NK-92 treated with Interleukin-12 subunit alpha and Interleukin-12 subunit beta, amount 100 ng/mL, for 24 hours (cell line): ENCODE results near the gene AFAP1.

Experiments used
- DNase-seq: peaks from one replicate; lab custom pipeline; 2025; lab: John Stamatoyannopoulos, UW

Gene AFAP1

DNA sequence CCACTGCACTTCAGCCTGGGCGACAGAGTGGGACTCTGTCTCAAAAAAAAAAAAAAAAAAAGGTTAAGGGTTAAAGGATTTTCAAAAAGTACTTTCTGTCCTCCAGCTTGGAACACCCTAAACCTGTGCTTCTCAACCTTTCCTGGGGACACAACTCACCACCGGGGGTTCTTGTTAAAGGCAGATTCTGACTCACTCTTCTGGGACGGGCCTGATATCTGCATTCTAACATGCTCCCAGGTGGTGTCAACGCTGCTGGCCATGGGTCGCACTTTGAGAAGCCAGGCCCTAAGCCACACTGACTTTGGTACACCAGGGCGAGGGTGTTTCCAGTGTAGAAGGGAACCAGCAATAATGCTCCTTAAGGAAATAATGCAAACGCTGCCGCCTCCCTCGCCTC, 46.1 kb downstream of the AFAP1 start:
- DNase-seq, result no peak

DNA sequence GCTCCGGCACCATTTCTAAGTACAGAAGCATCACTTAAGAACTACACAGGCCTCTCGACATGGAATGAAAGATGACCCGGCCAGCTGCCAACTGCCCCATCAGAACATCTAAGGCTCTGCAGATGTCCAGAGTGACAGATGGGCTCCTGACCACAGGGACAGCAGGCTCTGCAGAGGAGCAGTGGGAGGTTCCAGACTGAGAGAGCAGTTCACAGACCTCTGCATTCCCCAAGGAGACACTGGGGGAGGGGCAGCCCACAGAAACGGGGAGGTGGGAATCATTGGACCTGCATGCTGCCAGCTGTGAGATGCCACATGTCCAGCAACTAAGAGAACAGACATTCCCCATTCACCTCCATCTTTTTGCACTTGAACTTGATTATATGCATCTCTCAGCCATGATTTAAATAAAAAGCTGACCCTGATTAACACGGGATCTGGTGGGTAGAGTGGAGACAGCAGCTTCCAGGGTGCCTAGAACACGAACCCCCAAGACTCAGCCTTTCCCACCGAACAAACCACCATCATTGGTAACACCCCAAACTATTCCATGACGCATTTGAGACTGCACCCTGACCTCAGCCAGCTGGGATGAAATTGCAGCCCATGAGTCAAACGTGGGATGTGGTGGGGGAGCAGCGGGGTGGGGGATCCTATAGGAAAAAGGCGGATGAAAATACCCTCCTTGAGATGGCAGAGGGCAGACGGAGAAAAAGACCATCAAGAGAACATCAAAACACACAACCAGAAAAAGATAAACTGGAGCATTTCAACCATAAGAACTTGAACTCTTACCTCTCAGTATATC, 47.2 kb downstream of the AFAP1 start:
- DNase-seq, result no peak

DNA sequence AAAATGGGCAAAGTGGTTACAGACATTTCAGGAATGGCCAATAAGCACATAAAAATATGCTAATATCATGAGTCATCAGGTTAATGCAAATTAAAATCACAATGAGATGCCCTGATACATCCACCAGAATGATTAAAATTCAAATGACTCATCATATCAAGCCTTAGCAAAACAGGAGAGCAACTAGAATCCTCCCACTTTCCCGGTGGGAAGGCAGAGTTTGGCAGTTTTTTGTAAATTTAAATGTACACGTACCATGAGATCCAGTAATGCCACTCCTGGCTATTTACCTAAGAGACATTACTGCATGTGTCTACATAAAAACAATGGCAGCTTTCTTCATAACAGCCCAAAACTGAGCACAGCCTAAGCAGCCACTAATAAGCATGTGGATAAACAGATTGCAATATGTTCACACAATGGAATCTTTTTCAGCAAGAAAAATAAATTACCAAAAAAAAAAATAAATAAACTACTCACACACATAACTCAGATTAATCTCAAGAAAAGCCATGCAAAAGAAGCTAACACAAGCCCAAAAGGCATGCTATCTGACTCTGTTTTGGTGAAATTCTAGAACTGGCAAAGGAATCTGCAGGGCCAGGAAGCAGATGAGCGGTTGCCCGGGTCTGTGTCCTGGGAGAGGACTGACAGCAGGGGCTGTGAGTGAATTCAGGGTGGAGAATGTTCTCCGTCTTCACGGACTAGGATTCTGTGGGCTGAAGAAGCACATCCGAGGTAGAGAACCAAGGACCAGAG, 48.8 kb downstream of the AFAP1 start:
- no peak for DNase-seq

DNA sequence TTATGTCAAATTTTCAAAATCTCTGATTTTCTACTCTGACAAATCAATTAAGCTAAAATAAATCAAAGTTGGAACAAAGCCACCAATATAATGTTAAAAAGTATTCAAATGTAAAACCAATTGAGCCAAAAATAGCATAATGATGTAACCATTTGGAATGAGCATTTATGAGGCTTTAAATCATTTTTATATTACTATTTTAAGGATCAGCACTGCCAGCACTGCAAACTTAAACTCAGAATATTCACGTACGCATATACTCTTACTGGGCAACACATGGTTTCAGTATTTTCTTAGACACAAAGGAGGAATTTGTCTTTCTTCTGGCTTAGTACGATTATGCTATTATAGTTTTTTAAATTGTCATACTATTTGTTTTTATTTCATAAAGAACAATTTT, 52.2 kb downstream of the AFAP1 start:
- DNase-seq, result no peak

DNA sequence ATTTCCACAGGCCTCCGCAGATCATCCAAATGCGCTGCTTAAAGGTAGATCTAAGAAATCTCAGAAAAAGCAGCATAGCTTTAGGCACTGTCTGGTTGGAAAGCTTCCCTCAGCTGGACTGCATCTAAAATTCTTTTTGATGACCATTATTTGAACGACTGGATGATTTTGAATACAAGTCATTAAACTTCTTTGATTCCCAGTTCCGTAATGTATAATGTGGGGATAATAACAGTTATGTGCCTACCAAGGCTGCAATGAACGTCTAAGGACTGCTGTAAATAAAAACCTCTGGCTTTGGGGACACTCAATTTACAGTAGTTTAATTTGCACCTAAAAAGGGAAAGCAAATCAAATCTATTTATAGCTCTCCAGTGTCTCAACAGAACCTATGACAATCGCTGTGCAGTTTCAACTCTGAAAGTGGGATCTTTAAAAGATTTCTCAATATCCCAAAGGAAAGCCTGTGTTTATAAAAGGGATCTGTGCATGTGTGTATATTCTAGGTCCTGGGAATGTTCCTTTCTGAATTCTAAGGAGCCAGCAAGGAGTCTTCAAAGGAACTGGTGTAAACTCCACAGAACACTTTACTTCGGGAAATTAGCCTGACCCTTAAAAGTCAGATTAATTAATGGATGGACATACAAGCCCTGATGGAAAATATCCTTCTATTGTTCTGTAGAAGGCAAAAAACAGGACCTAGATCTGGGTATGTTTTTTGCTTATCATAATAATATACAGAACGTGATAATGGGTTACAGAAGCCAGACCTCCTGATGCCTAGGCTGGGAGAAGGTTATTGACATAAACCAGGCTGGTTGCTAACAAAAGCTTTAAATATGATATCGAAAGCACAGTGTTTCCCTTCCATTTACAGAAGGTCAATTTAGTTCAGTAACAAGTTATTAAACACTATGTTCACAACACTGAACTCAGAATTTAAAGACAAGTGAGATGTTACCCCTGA, 53.4 kb downstream of the AFAP1 start:
- no peak for DNase-seq

GRCh38 chr4:7885216-7886006, 54.2 kb downstream of the AFAP1 start:
- no peak for DNase-seq

DNA sequence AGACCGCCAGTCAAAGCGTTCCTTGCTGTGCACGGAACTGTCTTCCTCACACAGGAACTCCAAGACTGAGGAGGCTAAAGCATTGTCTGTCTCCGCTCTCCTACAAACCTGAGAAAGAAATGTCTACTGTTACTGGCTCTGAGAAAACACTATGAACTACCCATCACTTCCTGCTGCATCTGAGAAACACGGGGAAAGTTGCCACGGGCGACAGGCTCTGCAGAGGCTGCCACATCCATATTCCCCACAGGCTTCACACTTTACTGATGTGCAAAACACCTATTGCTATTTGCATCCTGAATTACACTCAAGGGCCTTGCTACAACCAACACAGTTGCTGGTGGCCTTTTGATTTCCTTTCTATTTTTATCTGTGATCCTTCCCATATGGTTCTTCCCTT, 59.0 kb downstream of the AFAP1 start:
- DNase-seq, result no peak

GRCh38 chr4:7879127-7879526, 60.5 kb downstream of the AFAP1 start:
- no peak for DNase-seq

DNA sequence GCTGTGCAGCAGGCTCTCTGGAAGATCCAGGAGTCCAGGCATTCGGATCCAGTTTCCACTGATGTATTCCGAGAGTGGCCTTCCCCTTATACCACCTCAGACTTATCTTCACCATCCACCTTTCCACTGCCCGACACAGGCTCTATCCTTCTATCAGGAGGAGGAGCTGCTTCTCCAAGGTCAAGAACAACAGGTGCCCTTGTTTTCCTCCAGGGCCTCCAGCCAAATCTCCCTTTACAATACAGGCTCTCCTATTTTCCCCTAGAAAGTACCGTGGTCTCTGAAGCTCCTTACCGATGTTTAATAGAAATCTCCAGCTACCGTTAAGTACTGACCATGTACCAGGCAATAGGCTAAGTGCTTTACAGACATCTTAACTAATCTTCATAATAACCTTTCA, 61.3 kb downstream of the AFAP1 start:
- no peak for DNase-seq

DNA sequence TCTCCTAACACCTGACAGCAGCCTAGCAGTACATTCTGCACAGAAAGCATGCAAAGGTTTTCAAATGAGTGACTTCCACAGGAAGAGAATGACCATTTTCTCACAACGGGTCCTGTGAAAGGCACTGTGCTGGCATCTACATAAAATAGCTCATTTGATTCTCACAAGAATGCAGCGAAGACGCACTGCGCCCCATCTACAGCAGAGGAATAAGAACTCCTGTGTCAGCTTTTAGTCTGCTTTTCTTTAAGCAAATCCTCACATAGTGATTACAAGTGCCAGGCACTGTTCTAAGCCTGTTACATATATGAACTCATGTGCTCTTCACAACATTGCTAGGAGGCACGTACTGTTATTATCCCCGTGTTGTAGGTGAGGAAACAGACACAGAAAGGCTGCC, 62.5 kb downstream of the AFAP1 start:
- DNase-seq, result no peak

GRCh38 chr4:7876201-7876875, 63.3 kb downstream of the AFAP1 start:
- no peak for DNase-seq

DNA sequence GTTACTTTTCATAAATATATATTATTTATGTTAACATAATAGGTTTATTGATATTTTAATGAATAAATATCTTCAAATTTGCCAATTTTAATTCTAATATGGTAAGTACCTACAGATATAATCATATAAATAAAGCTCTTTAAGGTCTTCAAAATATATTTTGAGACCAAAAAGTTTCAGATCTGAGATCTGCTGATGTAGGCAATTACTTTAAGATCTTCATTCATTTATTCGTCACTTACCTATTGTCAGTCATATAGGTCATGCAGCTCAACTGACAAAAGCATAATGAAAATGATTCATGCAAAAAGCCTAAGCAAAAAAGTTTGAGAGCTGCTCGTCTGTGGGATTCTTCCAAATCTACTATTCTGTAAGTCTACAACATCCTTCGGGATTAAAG, 64.8 kb downstream of the AFAP1 start:
- DNase-seq, result no peak

GRCh38 chr4:7873881-7874280, 65.8 kb downstream of the AFAP1 start:
- no peak for DNase-seq

- no peak for DNase-seq
Observed at GRCh38 chr4:7872264-7872771, 67.3 kb downstream of the AFAP1 start.

DNA sequence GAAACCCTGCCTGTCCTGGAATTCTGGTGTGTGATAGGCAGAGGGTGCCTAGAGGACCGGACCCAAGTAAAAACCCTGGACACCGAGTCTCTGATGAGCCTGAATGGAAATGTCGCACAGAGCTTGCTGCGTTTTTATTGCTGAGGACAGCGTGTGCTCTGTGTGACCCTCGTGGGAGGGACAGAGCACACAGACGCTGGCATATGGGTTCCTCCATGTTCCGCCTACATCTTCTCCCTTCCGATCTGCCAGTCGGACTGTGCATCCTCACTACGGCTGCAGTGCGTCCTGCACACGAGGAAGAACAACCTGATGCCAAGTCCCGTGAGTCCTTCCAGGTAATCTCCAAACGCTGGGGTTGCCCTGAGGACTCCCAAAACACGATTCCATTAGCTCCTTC, 68.3 kb downstream of the AFAP1 start:
- DNase-seq, result no peak

- DNase-seq, result no peak
Observed at GRCh38 chr4:7868892-7869471, 70.7 kb downstream of the AFAP1 start.

DNA sequence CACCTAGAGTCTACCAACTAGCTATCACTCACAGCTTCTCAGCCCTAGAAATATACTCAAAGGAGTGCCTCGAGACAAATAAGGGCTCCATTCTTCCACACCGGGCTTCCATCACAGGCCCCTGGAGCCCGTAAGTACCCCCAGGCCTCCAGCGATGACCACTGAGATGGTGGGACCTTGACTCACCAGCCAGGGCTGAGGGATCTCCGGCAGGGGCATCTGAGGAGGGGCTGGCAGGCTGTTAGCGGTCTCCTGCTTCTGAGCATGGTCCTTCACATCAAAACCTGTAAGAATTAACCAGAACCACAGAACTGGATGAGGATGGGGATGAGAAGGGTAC, 71.3 kb downstream of the AFAP1 start:
- no peak for DNase-seq

DNA sequence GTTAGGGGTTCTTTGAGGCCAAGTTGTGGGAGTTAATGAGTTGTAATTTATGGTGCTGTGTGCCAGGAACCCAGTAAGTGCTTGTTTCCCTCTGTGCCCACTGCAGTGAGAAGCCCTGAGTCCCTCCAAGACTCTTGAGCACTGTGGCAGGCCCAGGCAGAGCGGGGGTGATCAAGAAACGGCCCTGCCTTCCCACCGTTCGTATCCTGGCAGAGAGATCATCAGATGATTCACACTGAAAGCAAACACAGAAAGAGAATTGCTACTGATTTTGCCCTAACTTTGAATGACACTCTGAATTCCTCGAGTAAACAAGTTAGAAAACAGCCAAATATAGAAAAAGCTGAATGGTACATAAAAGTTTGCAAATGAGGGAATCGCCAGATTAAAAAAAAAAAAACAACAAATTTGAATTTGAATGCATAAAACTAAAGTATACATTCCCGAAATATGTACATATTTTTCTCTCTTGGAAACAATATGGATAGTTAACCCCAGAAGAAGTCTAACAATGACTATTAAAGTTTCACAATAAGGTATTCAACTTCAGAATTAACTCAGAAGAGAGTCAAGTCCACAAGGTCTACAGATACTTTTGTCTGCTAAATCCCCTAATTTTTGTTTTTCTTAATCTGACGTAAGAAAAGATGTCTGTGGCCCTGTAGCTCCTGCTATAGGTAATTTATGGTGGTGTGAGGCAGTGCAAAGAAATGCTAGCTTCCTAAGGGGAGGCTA, 71.8 kb downstream of the AFAP1 start:
- DNase-seq, result no peak

- no peak for DNase-seq
Observed at GRCh38 chr4:7867191-7867590, 72.5 kb downstream of the AFAP1 start.

DNA sequence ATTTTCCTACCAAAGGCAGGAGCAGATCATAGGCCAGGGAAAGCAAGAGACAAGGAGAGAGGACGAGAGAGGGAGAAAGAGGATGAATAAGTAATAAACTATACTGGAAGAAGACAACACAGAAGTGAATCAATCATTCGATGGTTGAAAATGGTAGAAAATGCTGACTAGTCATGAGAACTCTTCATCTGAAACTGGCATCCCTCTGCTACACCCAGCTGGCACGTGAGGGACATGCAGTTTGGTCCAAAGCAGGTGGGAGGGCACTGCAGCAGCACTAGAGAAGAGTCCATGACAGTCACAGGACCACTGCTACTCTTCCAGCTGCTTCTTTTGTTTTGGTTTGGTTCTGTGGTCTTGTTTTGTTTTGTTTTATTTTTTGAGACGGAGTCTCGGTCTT, 74.1 kb downstream of the AFAP1 start:
- no peak for DNase-seq
